ENCODE results near the gene NRXN2. TPM values are rescaled to one million over a fixed set of nuclear protein-coding genes. Genes with fewer than 3 reads are reported as not detected.

The NRXN2 gene
- total and polyA plus RNA-seq, 11 donors, result 0.42 to 5.5 (median 0.92) TPM; not detected in 1

DNA sequence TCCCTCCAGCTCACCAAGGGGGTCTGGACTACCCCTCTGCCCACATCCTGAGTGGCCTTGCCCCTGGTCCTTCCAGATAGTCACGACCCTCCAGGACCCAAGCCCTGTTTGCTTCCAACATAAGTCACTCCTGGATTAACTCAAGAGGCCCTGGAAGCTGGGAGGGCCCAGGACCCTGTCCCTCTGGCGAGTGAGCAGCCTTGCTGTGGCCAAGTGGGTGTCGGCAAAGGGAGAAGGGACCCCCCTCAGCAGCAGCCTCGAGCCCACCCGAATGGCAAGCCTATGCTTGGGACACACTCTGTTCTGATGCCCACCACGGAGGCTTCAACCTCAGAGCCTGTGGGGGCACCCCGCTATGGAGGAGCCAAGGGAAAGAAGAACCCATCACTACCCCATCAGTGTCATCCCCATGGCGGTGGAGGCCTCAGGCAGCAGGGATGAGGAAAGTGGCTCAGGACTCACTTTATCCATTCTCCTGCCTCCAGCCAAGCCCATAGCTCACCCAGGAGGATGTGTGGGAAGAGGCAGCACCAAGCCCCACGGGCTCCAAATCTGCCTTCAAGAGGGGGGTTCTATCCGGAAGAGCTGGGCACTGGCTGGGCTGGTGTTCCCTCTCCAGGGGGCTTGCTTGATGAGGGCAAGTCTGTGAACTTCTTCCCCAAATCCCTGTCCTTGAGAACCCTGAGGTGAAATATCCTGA, 119.4 kb downstream of the NRXN2 start:
- ATAC-seq (no peak), DNase-seq (peak in 1 of 5 donors; percentile 43)
- intact Hi-C loops (cut with DNase I), result loop anchor here in 1 of 10 donors (5.0 kb wide), 1 partner anchor 41 kb away; no protein-coding TSS in a partner anchor
- TF ChIP-seq, protein P1, sequence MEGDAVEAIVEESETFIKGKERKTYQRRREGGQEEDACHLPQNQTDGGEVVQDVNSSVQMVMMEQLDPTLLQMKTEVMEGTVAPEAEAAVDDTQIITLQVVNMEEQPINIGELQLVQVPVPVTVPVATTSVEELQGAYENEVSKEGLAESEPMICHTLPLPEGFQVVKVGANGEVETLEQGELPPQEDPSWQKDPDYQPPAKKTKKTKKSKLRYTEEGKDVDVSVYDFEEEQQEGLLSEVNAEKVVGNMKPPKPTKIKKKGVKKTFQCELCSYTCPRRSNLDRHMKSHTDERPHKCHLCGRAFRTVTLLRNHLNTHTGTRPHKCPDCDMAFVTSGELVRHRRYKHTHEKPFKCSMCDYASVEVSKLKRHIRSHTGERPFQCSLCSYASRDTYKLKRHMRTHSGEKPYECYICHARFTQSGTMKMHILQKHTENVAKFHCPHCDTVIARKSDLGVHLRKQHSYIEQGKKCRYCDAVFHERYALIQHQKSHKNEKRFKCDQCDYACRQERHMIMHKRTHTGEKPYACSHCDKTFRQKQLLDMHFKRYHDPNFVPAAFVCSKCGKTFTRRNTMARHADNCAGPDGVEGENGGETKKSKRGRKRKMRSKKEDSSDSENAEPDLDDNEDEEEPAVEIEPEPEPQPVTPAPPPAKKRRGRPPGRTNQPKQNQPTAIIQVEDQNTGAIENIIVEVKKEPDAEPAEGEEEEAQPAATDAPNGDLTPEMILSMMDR (IDR thresholded peaks at IDR 0.05), result no peak
- no peak for TF ChIP-seq POLR2A (IDR thresholded peaks at IDR 0.05)
- peaks cover 0 to 8% (median 0%) of the 10 kb centered on the region in 12 donors for H3K4me1 ChIP-seq
- WGBS, 4 donors, result 83 to 95% (median 89%) methylated on average over 4 to 10 of the region's 10 CpGs
- no peaks in the 10 kb centered on the region for H3K36me3 ChIP-seq
- no peak overlapping the region for H3K27ac ChIP-seq
- H3K27me3 ChIP-seq, result peaks cover 0 to 18% (median 7%) of the 10 kb centered on the region in 9 donors
- H3K9me3 ChIP-seq, result no peaks in the 10 kb centered on the region
- H3K4me3 ChIP-seq, result no peak overlapping the region

DNA sequence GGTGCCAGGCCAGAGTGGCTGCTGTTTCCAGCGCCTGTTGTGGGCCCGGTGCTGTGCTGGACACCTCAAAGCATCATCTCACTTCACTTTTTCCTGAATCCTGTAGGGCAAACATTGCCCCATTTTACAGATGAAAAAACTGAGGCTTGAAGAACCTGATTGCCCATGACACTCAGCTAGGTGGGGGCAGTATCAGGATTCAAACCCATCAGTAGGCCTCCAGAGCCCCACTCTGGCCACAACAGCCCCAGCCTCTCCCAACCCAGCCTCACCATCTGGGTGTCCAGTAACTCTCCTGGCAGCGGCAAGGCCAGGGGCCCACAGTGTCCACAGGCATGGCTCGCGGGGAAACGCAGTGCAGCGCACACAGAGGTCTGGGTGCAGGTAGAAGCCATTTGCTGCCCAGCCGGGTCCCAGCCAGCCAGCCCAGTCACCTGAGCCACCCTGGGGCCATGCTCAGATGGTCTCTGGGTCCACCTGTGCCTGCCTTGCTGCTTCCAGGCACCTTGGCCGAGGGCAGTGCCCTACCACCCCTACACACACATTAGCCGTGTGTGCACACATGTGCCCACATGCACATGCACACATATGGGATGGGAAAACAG, 120.4 kb downstream of the NRXN2 start:
- WGBS, 4 donors, result 93 to 100% (median 96%) methylated on average over 4 to 10 of the region's 10 CpGs
- DNase-seq, result peak in 1 of 5 donors; percentile 48
- TF ChIP-seq, protein P1 (IDR thresholded peaks at IDR 0.05), result no peak
- no peak for TF ChIP-seq POLR2A (IDR thresholded peaks at IDR 0.05)

DNA sequence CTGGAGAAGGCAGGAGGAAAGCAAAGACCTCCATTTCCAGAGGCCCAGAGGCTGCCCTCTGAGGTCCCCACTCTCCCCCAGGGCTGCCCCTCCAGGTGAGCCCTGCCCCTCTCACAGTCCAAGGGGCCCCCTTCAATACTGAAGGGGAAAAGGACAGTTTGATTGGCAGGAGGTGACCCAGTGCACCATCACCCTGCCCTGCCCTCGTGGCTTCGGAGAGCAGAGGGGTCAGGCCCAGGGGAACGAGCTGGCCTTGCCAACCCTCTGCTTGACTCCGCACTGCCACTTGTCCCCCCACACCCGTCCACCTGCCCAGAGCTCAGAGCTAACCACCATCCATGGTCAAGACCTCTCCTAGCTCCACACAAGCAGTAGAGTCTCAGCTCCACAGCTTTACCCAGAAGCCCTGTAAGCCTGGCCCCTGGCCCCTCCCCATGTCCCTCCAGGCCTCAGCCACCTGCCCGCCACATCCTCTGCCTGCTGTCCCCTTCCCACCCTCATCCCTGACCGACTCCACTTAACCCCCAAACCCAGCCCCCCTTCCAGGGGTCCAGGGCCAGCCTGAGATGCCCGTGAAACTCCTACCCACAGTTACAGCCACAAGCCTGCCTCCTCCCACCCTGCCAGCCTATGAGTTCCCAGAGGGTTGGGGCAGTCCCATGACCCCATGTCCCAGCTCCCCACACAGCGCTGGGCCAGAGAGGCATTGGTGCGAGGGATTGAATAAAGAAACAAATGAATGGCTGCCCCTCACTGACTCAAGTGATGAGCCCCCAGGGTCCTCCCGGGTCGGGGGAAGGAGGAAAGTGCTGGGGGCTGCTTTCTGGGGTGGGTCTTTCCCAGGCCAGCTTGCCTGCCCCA, 121.2 kb downstream of the NRXN2 start:
- H3K4me1 ChIP-seq, result no peaks in the 10 kb centered on the region
- no peaks in the 10 kb centered on the region for H3K9me3 ChIP-seq
- no peak overlapping the region for H3K4me3 ChIP-seq
- no peaks in the 10 kb centered on the region for H3K36me3 ChIP-seq
- TF ChIP-seq, protein P1 (IDR thresholded peaks at IDR 0.05), result no peak
- no peak for TF ChIP-seq POLR2A (IDR thresholded peaks at IDR 0.05)
- peaks cover 0 to 3% (median 0%) of the 10 kb centered on the region in 9 donors for H3K27me3 ChIP-seq
- intact Hi-C loops (cut with DNase I), result loop anchor here in 1 of 10 donors (5.0 kb wide), 1 partner anchor 40 kb away; no protein-coding TSS in a partner anchor
- H3K27ac ChIP-seq, result no peak overlapping the region
- WGBS, 4 donors, result 82 to 91% (median 85%) methylated on average over 12 of the region's 12 CpGs
- ATAC-seq, result no peak
- DNase-seq, result peak in 1 of 5 donors; percentile 32

More for the DNA sequence above, 120.4 kb downstream of the NRXN2 start:
- Histone ChIP-seq H3K4me1 (peaks cover 0 to 2% (median 0%) of the 10 kb centered on the region in 12 donors), H3K9me3 (no peaks in the 10 kb centered on the region), H3K36me3 (no peaks in the 10 kb centered on the region), H3K4me3 (no peak overlapping the region), H3K27ac (no peak overlapping the region), H3K27me3 (peaks cover 0 to 10% (median 4%) of the 10 kb centered on the region in 9 donors)
- ATAC-seq, result no peak
- intact Hi-C loops (cut with DNase I), result loop anchor here in 1 of 10 donors (5.0 kb wide), 1 partner anchor 40 kb away; no protein-coding TSS in a partner anchor

All from heart left ventricle (tissue), 16 donors.